CD4-positive, alpha-beta T cell (primary cell): Measurements from ENCODE around the gene RNF157. TPM values are rescaled to one million over a fixed set of nuclear protein-coding genes. Genes with fewer than 3 reads are reported as not detected.

Experiments used
- ATAC-seq: fragments of 200-7000 bp; cut with Tn5 transposase; one replicate; pipeline ENCODE4 v1.10.0; 2022; ENCODE audit warnings: mild to moderate bottlenecking; ENCODE audit not compliant: poor library complexity
- CTCF ChIA-PET: fragments of 350-600 bp; sonication (Branson Sonifier 250); formaldehyde crosslinking; loops from one replicate; lab custom pipeline; 2021; ENCODE audit warnings: antibody characterized with exemption, inconsistent platforms; lab: Charles Lee
- POLR2A ChIA-PET: fragments of 350-600 bp; sonication (Branson Sonifier 250); formaldehyde crosslinking; loops from one replicate; lab custom pipeline; 2021; ENCODE audit warnings: antibody characterized with exemption, inconsistent platforms; lab: Charles Lee
- DNase-seq, 14 experiments: peaks; one replicate each; pipeline ENCODE4 v3.0.0-alpha.2; 2013 to 2020; ENCODE audit warnings: mixed read lengths in 2 of 14
- H3K27ac ChIP-seq, 2 donors: one replicate each; pipeline versions ENCODE4 v1.5.1 to v1.7.0; 2013; ENCODE audit warnings: low read length in 2 of 2, low read depth in 1 of 2, mild to moderate bottlenecking in 1 of 2
- H3K27me3 ChIP-seq, 2 experiments: 1 replicate in 1 of 2; 2 replicates in 1 of 2; pipeline versions ENCODE4 v1.6.1 to v1.7.0; 2013; ENCODE audit warnings: low read length in 2 of 2, control low read depth in 1 of 2, mild to moderate bottlenecking in 1 of 2, moderate library complexity in 1 of 2; ENCODE audit not compliant: insufficient read depth in 2 of 2, control insufficient read depth in 1 of 2
- H3K36me3 ChIP-seq: one replicate; pipeline ENCODE4 v1.6.1; 2013; ENCODE audit warnings: low read length, control low read depth; ENCODE audit not compliant: insufficient read depth
- H3K4me1 ChIP-seq: one replicate; pipeline ENCODE4 v1.6.1; 2013; ENCODE audit warnings: low read length, control low read depth; ENCODE audit not compliant: insufficient read depth
- H3K4me3 ChIP-seq: one replicate; pipeline ENCODE4 v1.5.1; 2013; ENCODE audit warnings: mild to moderate bottlenecking, low read length, moderate library complexity
- H3K9me3 ChIP-seq, 2 experiments: 1 replicate in 1 of 2; 2 replicates in 1 of 2; pipeline versions ENCODE4 v1.6.1 to v1.7.0; 2013; ENCODE audit warnings: low read length in 2 of 2, mild to moderate bottlenecking in 2 of 2, control low read depth in 1 of 2, moderate library complexity in 1 of 2; ENCODE audit not compliant: control insufficient read depth in 1 of 2, insufficient read depth in 1 of 2
- H3K27ac Mint-ChIP-seq: one replicate; pipeline ENCODE4 v1.8.0; 2020; ENCODE audit warnings: mixed read lengths
- H3K27me3 Mint-ChIP-seq: one replicate; pipeline ENCODE4 v1.8.0; 2021; ENCODE audit warnings: mixed read lengths
- H3K36me3 Mint-ChIP-seq: one replicate; pipeline ENCODE4 v1.8.0; 2021; ENCODE audit warnings: low read depth, mixed read lengths
- H3K4me1 Mint-ChIP-seq: one replicate; pipeline ENCODE4 v1.8.0; 2021; ENCODE audit warnings: low read depth, mixed read lengths
- H3K4me3 Mint-ChIP-seq: one replicate; pipeline ENCODE4 v1.8.0; 2020; ENCODE audit warnings: mild to moderate bottlenecking, mixed read lengths
- H3K9me3 Mint-ChIP-seq: one replicate; pipeline ENCODE4 v1.8.0; 2020; ENCODE audit warnings: mixed read lengths
- intact Hi-C, 2 experiments: fragments of 100-400 bp; cut with DNase I in 1 of 2; cut with micrococcal nuclease in 1 of 2; formaldehyde crosslinking; loops; one replicate each; pipeline versions ENCODE4 v1.15.1 to v1.9.0; 2023 to 2025; cut with DNase I, micrococcal nuclease
- total RNA-seq, 174 experiments: library from RNA in 2 of 174; stranded (reverse) in 2 of 174; gene quantifications; one replicate each; pipeline ENCODE4 v1.2.3 and lab custom pipeline; 2021 to 2026
- TF ChIP-seq, protein P1 (sequence below): fragments of 200-600 bp; IDR thresholded peaks from one replicate; pipeline ENCODE4 v1.8.0; 2022; ENCODE audit warnings: antibody characterized with exemption, mild to moderate bottlenecking

Gene RNF157
- total RNA-seq, 2 experiments from 2014 or later = 18.5 to 21.1 TPM

DNA sequence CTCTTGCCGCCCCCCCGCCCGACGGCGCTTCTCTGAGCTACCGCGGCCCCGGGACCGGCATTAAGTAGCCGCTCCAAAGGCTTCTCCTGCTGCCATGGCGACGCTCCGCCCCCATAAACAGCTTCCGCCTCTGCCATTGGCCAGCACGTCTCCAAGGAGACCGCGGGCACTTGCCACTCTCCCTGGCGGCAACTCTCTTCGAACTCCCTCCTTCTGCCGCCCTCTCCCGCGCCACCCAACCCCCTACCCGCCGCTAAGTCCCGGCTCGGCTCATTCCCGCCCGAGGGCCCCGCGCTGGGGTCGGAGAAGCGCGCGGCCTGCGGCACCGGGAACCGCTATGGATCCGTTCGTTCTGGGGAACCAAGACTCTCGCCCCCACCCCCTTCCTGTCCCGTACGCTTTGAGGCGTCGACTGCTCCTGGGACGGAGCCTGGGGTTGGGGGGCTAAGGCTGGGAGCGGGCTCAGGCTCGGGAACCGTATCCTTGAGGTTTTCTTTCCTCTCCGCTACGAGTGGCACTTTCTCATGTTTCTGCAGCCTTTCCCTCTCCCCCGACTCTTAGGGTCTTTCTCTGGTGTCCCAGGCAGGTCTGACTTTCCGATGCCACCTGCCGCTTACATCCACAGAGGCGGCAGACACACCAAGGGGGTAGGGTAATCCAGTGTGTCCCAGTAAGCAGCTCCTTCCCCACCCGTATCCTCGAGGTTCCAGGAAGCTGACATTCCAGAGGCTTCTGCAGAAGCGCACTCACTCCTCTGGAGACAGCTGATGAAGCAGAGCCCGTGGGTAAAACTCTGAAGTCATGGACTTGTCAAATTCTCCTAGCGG, 98.9 kb downstream of the RNF157 start, which contains the start of gene FOXJ1:
Gene FOXJ1, minus strand, starts transcription at position 34 of the 827 bp plus-strand sequence. CDS start 850 bp downstream, outside the sequence.
- peak within 1 kb of the TSS; percentile 51 for H3K4me3 ChIP-seq
- TF ChIP-seq, protein P1, sequence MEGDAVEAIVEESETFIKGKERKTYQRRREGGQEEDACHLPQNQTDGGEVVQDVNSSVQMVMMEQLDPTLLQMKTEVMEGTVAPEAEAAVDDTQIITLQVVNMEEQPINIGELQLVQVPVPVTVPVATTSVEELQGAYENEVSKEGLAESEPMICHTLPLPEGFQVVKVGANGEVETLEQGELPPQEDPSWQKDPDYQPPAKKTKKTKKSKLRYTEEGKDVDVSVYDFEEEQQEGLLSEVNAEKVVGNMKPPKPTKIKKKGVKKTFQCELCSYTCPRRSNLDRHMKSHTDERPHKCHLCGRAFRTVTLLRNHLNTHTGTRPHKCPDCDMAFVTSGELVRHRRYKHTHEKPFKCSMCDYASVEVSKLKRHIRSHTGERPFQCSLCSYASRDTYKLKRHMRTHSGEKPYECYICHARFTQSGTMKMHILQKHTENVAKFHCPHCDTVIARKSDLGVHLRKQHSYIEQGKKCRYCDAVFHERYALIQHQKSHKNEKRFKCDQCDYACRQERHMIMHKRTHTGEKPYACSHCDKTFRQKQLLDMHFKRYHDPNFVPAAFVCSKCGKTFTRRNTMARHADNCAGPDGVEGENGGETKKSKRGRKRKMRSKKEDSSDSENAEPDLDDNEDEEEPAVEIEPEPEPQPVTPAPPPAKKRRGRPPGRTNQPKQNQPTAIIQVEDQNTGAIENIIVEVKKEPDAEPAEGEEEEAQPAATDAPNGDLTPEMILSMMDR = no peak
- peaks cover 0 to 2% of the 10 kb centered on the region in 2 experiments for H3K9me3 ChIP-seq
- ChIA-PET CTCF (interaction anchor here (0.6 to 3.2 kb wide), 8 partner anchors 11 to 138 kb away, joined by 3 to 17 read pairs (median 5); no protein-coding TSS in a partner anchor), POLR2A (interaction anchor here (0.9 to 4.1 kb wide), 12 partner anchors 10 to 138 kb away, joined by 3 to 30 read pairs (median 8); partner anchors contain the start of gene UBALD2)
- Mint-ChIP-seq H3K27ac (peak within 1 kb of the TSS; percentile 97), H3K4me3 (peak within 1 kb of the TSS; percentile 87), H3K27me3 (peaks cover 10% of the 10 kb centered on the region), H3K9me3 (no peaks in the 10 kb centered on the region), H3K4me1 (peaks cover 60% of the 10 kb centered on the region), H3K36me3 (no peaks in the 10 kb centered on the region)
- no peak within 1 kb of the TSS for H3K27ac ChIP-seq
- H3K27me3 ChIP-seq = peaks cover 8 to 11% of the 10 kb centered on the region in 2 experiments
- peaks cover 68% of the 10 kb centered on the region for H3K4me1 ChIP-seq
- peak; percentile 83 to 97 (median 92) for DNase-seq
- ATAC-seq = peak; percentile 64
- no peaks in the 10 kb centered on the region for H3K36me3 ChIP-seq
- intact Hi-C loops = loop anchor here (1.0 to 5.0 kb wide), 3 partner anchors 41 to 126 kb away; partner anchors contain the start of gene UBALD2 (in 1 of the 2)

DNA sequence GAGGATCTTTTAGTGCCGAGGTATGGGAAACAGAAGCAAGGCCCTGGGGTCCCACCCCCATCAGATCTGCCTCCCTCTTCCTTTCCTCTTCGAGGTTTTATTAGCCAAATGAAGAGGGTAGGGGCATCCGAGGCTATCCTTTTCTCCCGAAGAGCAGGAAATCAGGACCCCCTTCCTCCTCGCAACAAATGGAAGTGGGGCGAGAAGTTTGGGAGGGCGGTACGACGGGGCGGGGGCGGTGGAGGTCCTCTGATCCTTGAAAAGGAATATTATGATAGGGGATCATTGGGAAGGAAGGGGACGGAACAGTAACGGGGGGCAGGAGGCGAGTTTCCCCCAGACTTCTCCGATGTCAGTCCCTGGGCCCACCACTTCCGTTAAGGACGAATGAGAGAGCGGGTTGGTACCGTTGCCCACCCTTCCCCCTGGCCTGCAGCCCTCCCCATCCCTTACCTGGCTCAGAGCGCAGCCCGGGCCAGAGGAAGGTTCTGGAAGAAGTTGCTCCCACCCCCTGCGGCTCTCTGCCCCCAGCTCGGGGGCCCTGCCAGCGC, 99.6 kb downstream of the RNF157 start:
- DNase-seq (no peak), ATAC-seq (no peak)
- Mint-ChIP-seq H3K27me3 (peaks cover 10% of the 10 kb centered on the region), H3K4me3 (peak overlapping the region; percentile 87), H3K36me3 (no peaks in the 10 kb centered on the region), H3K27ac (peak overlapping the region; percentile 97), H3K4me1 (peaks cover 53% of the 10 kb centered on the region), H3K9me3 (no peaks in the 10 kb centered on the region)
- ChIA-PET POLR2A (interaction anchor here (0.9 to 4.1 kb wide), 12 partner anchors 11 to 139 kb away, joined by 3 to 30 read pairs (median 8); partner anchors contain the start of gene UBALD2), CTCF (interaction anchor here (0.6 to 3.2 kb wide), 8 partner anchors 10 to 139 kb away, joined by 3 to 17 read pairs (median 4); no protein-coding TSS in a partner anchor)
- no peaks in the 10 kb centered on the region for H3K36me3 ChIP-seq
- peaks cover 63% of the 10 kb centered on the region for H3K4me1 ChIP-seq
- TF ChIP-seq, protein P1 = no peak
- intact Hi-C loops = loop anchor here (1.0 to 5.0 kb wide), 3 partner anchors 42 to 127 kb away; partner anchors contain the start of gene UBALD2 (in 1 of the 2)
- H3K27ac ChIP-seq = no peak overlapping the region
- H3K4me3 ChIP-seq = peak overlapping the region; percentile 51
- H3K9me3 ChIP-seq = no peaks in the 10 kb centered on the region
- peaks cover 8 to 11% of the 10 kb centered on the region in 2 experiments for H3K27me3 ChIP-seq
